Ascending aorta (tissue), 2 donors: ENCODE results near the gene KIF5A. TPM values are rescaled to one million over a fixed set of nuclear protein-coding genes. Genes with fewer than 3 reads are reported as not detected.
"Not testable (repeated sequence)": the region's sequence is repeated elsewhere in the genome, so short reads cannot be mapped to it uniquely, and the experiment has no call there.

Experiments used
- DNase-seq, 2 donors: peaks; one replicate each; pipeline ENCODE4 v3.0.0-alpha.2; 2019; ENCODE audit warnings: low spot score in 2 of 2
- H3K27ac ChIP-seq, 2 donors: fragments of 200-600 bp; sonication (generic); one replicate each; pipeline ENCODE4 v1.5.1; 2016 to 2017; ENCODE audit warnings: mild to moderate bottlenecking in 1 of 2
- H3K27me3 ChIP-seq: fragments of 200-600 bp; sonication (generic); one replicate; pipeline ENCODE4 v1.5.1; 2017
- H3K36me3 ChIP-seq, 2 donors: fragments of 200-600 bp; sonication (generic); one replicate each; pipeline ENCODE4 v1.5.1; 2016
- H3K4me1 ChIP-seq, 2 donors: fragments of 200-600 bp; sonication (generic); one replicate each; pipeline ENCODE4 v1.5.1; 2016 to 2017; ENCODE audit warnings: mild to moderate bottlenecking in 1 of 2
- H3K4me3 ChIP-seq, 2 donors: fragments of 200-600 bp; sonication (generic); one replicate each; pipeline ENCODE4 v1.5.1; 2016 to 2017; ENCODE audit warnings: mild to moderate bottlenecking in 1 of 2
- H3K9me3 ChIP-seq, 2 donors: fragments of 200-600 bp; sonication (generic); one replicate each; pipeline ENCODE4 v1.5.1; 2016
- intact Hi-C: fragments of 100-400 bp; cut with DNase I; formaldehyde crosslinking; loops from one replicate; pipeline ENCODE4 v1.15.1; 2023
- total RNA-seq: library from RNA; depleted of rRNA; stranded (reverse); fragments of >200 nt; gene quantifications from one replicate; pipeline ENCODE4 v1.1.0, GENCODE V29; 2016
- TF ChIP-seq, protein P1 (sequence below), 3 experiments: fragments of 200-600 bp in 2 of 3; fragments of 450-650 bp in 1 of 3; sonication (generic) in 2 of 3; IDR thresholded peaks; one replicate each; pipeline ENCODE4 v1.5.1; 2016 to 2019; ENCODE audit warnings: antibody characterized with exemption in 3 of 3, mild to moderate bottlenecking in 1 of 3, moderate library complexity in 1 of 3

The KIF5A gene
- total RNA-seq, 1 donor from 2014 or later = not detected

DNA sequence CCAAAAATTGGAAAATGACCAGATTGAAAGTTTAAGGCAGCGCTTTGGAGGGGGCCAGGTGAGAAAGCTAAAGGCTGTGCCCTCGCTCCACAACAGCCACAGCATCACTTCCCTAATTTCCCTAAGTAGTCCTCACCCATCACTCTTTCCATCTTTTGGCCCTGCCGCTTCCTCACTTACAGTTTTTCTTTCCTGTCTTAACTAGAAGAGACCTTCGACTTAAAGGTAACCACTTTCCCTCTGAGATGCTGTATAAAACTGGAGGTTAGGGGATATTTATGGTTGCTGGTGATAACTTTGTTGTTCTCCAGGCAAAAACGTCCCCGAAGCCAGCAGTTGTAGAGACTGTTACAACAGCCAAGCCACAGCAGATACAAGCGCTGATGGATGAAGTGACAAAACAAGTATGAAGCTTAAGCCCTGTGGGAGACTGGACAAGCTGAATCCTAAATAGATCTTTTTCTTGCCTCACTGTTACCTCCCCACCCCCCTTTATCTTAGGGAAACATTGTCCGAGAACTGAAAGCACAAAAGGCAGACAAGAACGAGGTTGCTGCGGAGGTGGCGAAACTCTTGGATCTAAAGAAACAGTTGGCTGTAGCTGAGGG, 33.8 kb upstream of the KIF5A start:
- no peak overlapping the region for H3K4me3 ChIP-seq
- H3K36me3 ChIP-seq = peaks cover 57 to 62% of the 10 kb centered on the region in 2 donors
- H3K27me3 ChIP-seq = no peaks in the 10 kb centered on the region
- intact Hi-C loops = no loop called here
- DNase-seq = no peak
- no peak overlapping the region for H3K27ac ChIP-seq
- no peaks in the 10 kb centered on the region for H3K9me3 ChIP-seq
- H3K4me1 ChIP-seq = peaks cover 14 to 27% of the 10 kb centered on the region in 2 donors
- TF ChIP-seq, protein P1, sequence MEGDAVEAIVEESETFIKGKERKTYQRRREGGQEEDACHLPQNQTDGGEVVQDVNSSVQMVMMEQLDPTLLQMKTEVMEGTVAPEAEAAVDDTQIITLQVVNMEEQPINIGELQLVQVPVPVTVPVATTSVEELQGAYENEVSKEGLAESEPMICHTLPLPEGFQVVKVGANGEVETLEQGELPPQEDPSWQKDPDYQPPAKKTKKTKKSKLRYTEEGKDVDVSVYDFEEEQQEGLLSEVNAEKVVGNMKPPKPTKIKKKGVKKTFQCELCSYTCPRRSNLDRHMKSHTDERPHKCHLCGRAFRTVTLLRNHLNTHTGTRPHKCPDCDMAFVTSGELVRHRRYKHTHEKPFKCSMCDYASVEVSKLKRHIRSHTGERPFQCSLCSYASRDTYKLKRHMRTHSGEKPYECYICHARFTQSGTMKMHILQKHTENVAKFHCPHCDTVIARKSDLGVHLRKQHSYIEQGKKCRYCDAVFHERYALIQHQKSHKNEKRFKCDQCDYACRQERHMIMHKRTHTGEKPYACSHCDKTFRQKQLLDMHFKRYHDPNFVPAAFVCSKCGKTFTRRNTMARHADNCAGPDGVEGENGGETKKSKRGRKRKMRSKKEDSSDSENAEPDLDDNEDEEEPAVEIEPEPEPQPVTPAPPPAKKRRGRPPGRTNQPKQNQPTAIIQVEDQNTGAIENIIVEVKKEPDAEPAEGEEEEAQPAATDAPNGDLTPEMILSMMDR (IDR thresholded peaks at IDR 0.05) = no peak

DNA sequence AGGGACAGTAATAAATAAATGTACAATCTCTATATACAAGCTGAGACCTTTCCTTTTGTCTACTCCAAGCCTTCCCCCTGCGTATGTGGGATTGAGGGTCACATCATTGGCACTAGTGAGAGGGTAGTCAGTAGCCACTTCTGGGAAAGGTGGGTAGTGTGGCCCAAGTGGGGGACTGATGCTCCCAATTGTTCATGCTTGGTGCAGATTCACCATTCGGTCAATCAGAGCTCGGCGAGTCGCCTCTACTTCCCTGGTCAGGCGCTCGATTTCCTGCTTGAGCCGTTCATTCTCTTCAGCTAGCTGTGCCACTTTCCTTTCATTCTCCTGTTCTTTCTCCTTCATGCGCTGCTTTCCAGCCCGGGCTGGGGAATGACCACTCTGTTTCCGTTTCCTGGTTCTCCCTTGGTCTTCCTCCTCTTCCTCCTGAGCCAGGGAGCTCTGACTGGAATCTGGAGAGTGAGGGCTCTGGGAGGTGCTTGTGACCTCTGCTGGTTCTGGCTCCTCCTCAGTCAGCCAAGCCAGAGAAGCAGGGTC, 33.2 kb upstream of the KIF5A start:
- Histone ChIP-seq H3K9me3 (no peaks in the 10 kb centered on the region), H3K27ac (peak overlapping the region; percentile 94 to 98), H3K36me3 (peaks cover 51 to 58% of the 10 kb centered on the region in 2 donors), H3K27me3 (no peaks in the 10 kb centered on the region), H3K4me3 (no peak overlapping the region), H3K4me1 (peaks cover 19 to 33% of the 10 kb centered on the region in 2 donors)
- DNase-seq = no peak
- intact Hi-C loops = no loop called here
- TF ChIP-seq, protein P1 (IDR thresholded peaks at IDR 0.05) = no peak

DNA sequence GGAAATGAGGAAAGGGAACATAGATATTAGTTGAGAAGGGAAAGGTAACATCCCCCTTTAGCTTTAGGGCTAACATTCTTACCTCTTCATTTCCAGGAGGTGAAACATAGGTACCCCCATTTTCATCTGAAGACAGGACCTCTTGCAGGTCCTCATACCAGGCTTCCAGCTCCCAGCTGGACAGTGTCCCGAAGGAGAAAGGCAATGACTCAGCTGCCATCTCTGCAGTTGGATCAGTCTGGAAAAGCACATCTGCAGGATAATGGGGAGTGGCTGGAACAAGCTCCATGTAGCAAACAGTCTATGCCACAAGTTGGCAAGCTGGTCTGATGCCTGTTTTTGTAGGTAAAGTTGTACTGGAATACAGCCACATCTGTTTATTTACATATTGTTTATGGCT, 32.7 kb upstream of the KIF5A start:
- Histone ChIP-seq H3K9me3 (no peaks in the 10 kb centered on the region), H3K27ac (peak overlapping the region; percentile 94 to 98), H3K4me1 (peaks cover 20 to 37% of the 10 kb centered on the region in 2 donors), H3K27me3 (no peaks in the 10 kb centered on the region), H3K4me3 (no peak overlapping the region), H3K36me3 (peaks cover 46 to 53% of the 10 kb centered on the region in 2 donors)
- no peak for DNase-seq
- TF ChIP-seq, protein P1 (IDR thresholded peaks at IDR 0.05) = no peak
- intact Hi-C loops = no loop called here

DNA sequence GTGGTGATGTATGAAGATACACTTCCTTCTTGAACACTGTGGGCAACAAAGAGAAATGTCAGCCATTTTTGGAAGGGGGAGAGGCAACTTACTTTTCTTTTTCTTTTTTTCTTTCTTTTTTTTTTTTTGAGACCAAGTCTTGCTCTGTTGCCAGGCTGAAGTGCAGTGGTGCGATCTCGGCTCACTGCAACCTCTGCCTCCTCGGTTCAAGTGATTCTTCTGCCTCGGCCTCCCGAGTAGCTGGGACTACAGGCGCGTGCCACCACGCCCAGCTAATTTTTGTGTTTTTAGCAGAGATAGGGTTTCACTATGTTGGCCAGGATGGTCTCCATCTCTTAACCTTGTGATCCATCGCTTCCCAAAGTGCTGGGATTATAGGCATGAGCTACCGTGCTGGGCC, 32.1 kb upstream of the KIF5A start:
- DNase-seq, H3K27me3 ChIP-seq, intact Hi-C loops, H3K9me3 ChIP-seq: not testable (repeated sequence)
- Histone ChIP-seq H3K36me3 (peaks cover 40 to 48% of the 10 kb centered on the region in 2 donors), H3K27ac (peak overlapping the region; percentile 94 to 98), H3K4me3 (peak overlapping the region; percentile 73 to 91), H3K4me1 (peaks cover 20 to 37% of the 10 kb centered on the region in 2 donors)

DNA sequence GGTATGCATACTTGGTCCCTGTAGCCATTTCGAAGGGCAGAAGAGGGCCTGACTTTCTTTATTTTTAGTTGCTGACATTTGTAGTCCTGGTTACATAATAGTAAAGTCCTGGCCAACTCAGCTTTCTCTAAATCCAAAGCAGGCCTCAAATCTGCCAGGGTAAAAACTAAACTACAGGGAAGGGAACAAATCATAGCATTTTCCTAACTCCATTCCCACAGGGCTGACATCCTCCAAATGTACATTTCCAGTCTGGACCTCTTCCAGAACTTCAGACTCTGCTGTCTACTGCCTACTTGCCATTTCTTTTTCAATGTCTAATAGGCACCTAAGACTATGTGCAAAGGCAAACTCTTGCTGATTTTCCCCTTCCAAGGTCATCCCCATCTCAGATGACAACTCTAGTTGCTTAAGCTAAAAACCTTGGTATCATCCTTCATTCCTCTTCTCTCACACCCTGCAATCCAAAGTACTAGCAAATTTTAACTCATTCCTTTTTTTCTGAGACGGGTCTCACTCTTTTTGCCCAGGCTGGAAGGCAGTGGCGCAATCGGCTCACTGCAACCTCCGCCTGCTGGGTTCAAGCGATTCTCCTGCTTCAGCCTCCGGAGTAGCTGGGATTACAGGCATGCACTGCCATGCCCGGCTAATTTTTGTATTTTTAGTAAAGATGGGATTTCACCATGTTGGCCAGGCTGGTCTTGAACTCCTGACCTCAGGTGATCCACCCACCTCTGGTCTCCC, 31.5 kb upstream of the KIF5A start:
- intact Hi-C loops = no loop called here
- peaks cover 20 to 37% of the 10 kb centered on the region in 2 donors for H3K4me1 ChIP-seq
- no peaks in the 10 kb centered on the region for H3K27me3 ChIP-seq
- peaks cover 37 to 42% of the 10 kb centered on the region in 2 donors for H3K36me3 ChIP-seq
- TF ChIP-seq, protein P1 (IDR thresholded peaks at IDR 0.05) = no peak
- no peak for DNase-seq
- H3K9me3 ChIP-seq = no peaks in the 10 kb centered on the region
- H3K4me3 ChIP-seq = peak overlapping the region; percentile 73 to 91
- H3K27ac ChIP-seq = peak overlapping the region; percentile 94 to 98
